ENCODE data around the gene ETV3L.

The ETV3L gene

GRCh38 chr1:157086299-157086698 lies 13.3 kb downstream of the ETV3L start:
- no peaks in the 10 kb centered on the region for H3K27me3 ChIP-seq (replicated peaks; ENCODE audit: control insufficient read depth, insufficient read depth, low read length)
- H3K36me3 ChIP-seq (ENCODE audit: control insufficient read depth, insufficient read depth, low read length), result no peaks in the 10 kb centered on the region
- no peak for TF ChIP-seq CTCF (IDR thresholded peaks at IDR 0.05; ENCODE audit: insufficient read depth, low read length, poor library complexity, severe bottlenecking)
- no peak for DNase-seq (ENCODE audit: extremely low read depth, insufficient read length)
- no peak overlapping the region for H3K4me3 ChIP-seq (replicated peaks; ENCODE audit: low read depth, low read length)

GRCh38 chr1:157085421-157085820 lies 14.2 kb downstream of the ETV3L start:
- no peaks in the 10 kb centered on the region for H3K36me3 ChIP-seq (ENCODE audit: control insufficient read depth, insufficient read depth, low read length)
- DNase-seq (ENCODE audit: extremely low read depth, insufficient read length), result no peak

GRCh38 chr1:157084720-157085119 lies 14.9 kb downstream of the ETV3L start:
- no peaks in the 10 kb centered on the region for H3K27me3 ChIP-seq (replicated peaks; ENCODE audit: control insufficient read depth, insufficient read depth, low read length)
- TF ChIP-seq CTCF (IDR thresholded peaks at IDR 0.05; ENCODE audit: insufficient read depth, low read length, poor library complexity, severe bottlenecking), result no peak
- DNase-seq (ENCODE audit: extremely low read depth, insufficient read length), result no peak
- H3K4me3 ChIP-seq (replicated peaks; ENCODE audit: low read depth, low read length), result no peak overlapping the region
- H3K36me3 ChIP-seq (ENCODE audit: control insufficient read depth, insufficient read depth, low read length), result no peaks in the 10 kb centered on the region

More at GRCh38 chr1:157085421-157085820, 14.2 kb downstream of the ETV3L start:
- H3K27me3 ChIP-seq (replicated peaks; ENCODE audit: control insufficient read depth, insufficient read depth, low read length), result no peaks in the 10 kb centered on the region
- TF ChIP-seq CTCF (IDR thresholded peaks at IDR 0.05; ENCODE audit: insufficient read depth, low read length, poor library complexity, severe bottlenecking), result no peak
- H3K4me3 ChIP-seq (replicated peaks; ENCODE audit: low read depth, low read length), result no peak overlapping the region

GRCh38 chr1:157081707-157082106 lies 17.9 kb downstream of the ETV3L start:
- Histone ChIP-seq H3K36me3 (ENCODE audit: control insufficient read depth, insufficient read depth, low read length) (no peaks in the 10 kb centered on the region), H3K4me3 (replicated peaks; ENCODE audit: low read depth, low read length) (no peak overlapping the region), H3K27me3 (replicated peaks; ENCODE audit: control insufficient read depth, insufficient read depth, low read length) (no peaks in the 10 kb centered on the region)
- TF ChIP-seq CTCF (IDR thresholded peaks at IDR 0.05; ENCODE audit: insufficient read depth, low read length, poor library complexity, severe bottlenecking), result no peak
- DNase-seq (ENCODE audit: extremely low read depth, insufficient read length), result no peak

- no peaks in the 10 kb centered on the region for H3K27me3 ChIP-seq (replicated peaks; ENCODE audit: control insufficient read depth, insufficient read depth, low read length)
- no peak overlapping the region for H3K4me3 ChIP-seq (replicated peaks; ENCODE audit: low read depth, low read length)
- no peaks in the 10 kb centered on the region for H3K36me3 ChIP-seq (ENCODE audit: control insufficient read depth, insufficient read depth, low read length)
- no peak for TF ChIP-seq CTCF (IDR thresholded peaks at IDR 0.05; ENCODE audit: insufficient read depth, low read length, poor library complexity, severe bottlenecking)
- DNase-seq (ENCODE audit: extremely low read depth, insufficient read length), result no peak
Observed at GRCh38 chr1:157080714-157081113, 18.9 kb downstream of the ETV3L start.

GRCh38 chr1:157077394-157077793 lies 22.2 kb downstream of the ETV3L start:
- no peaks in the 10 kb centered on the region for H3K36me3 ChIP-seq (ENCODE audit: control insufficient read depth, insufficient read depth, low read length)
- no peak for DNase-seq (ENCODE audit: extremely low read depth, insufficient read length)
- H3K27me3 ChIP-seq (replicated peaks; ENCODE audit: control insufficient read depth, insufficient read depth, low read length), result no peaks in the 10 kb centered on the region
- no peak overlapping the region for H3K4me3 ChIP-seq (replicated peaks; ENCODE audit: low read depth, low read length)
- TF ChIP-seq CTCF (IDR thresholded peaks at IDR 0.05; ENCODE audit: insufficient read depth, low read length, poor library complexity, severe bottlenecking), result no peak
